ENCODE data around the gene EPYC.
"Not testable (repeated sequence)": the region's sequence is repeated elsewhere in the genome, so short reads cannot be mapped to it uniquely, and the experiment has no call there.

Gene EPYC

DNA sequence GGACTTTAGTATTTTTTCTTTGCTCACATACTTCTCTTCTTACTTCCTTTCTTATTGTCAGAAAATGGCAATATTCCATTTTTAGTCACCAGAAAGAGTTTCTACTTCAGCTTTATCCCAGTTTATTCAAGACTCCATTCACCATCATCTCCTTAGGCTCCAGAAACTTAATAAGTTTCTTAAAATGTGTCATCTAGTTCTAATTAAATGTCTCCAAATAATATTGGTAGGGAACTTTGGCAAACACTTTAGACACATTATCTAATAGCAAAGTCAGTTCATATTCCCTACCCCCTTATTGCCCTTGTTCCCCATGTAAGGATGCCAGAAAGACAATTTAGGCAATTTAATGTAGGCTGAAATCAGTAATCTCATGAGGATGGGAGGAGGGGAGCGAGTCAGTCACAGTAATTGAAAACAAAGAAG is 15.1 kb downstream of the EPYC start:
- ATAC-seq: no peak

- ATAC-seq: no peak
These were observed 17.3 kb downstream of the EPYC start for GRCh38 chr12:90987520-90987919.

GRCh38 chr12:90987101-90987500 is 17.7 kb downstream of the EPYC start:
- ATAC-seq: no peak

- ATAC-seq: not testable (repeated sequence)
These were observed 19.4 kb downstream of the EPYC start for GRCh38 chr12:90985331-90985730.

DNA sequence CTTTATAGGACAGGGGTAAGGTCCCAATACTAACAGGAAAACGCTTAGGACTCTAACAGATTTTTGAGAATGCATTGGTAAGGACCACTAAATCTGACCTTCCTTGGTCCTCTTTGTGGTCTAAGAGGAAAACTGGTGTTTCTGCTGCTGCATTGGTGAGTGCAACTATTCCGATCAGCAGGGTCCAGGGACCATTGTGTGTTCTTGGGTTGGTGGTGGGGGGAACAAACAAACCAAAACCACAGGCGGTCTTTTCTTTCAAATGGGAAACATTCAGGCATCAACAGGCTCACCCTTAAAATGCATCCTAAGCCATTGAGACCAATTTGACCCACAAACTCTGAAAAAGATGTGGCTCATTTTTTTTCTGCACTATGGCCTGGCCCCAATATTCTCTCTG is 20.7 kb downstream of the EPYC start:
- no peak for ATAC-seq

DNA sequence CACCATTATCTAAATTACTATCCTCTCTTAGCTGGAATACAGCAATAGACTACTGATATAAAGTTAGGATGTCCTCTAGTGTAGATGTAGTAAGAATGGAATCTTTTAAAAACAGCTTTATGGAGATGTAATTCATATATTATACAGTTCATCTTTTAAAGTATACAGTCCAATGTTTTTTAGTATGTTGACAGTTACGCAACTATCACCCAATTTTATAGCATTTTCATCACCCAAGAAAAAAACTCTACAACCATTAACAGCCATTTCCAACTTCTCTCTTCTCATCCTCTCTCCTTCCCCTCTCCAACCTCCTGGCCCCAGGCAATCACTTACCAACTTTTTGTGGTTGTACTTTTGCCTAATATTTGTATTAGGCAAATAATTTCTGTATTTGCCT is 22.6 kb downstream of the EPYC start:
- ATAC-seq: no peak

GRCh38 chr12:90979951-90980350 is 24.8 kb downstream of the EPYC start:
- no peak for ATAC-seq

GRCh38 chr12:90979019-90979418 is 25.8 kb downstream of the EPYC start:
- ATAC-seq: no peak

GRCh38 chr12:90978117-90978770 is 26.5 kb downstream of the EPYC start:
- ATAC-seq: no peak

DNA sequence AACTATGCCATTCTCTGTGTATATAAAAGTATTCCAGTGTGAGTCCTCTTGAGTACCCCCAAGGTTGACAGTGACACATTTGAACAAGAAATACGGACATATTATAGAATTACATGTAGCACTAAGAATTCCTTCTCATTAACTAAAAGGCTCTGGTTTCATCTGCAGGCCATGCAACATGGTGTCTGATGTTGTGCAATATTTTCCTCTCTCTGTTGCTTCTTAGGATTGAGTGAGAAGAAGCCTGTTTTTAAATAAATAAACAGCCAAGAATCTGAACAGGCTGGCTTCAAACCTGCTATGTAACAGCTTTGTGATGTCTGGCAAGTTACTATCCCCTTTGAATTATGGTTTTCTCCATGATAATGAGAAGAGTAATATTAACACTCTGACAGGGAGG is 27.5 kb downstream of the EPYC start:
- ATAC-seq: no peak

GRCh38 chr12:90974286-90974685 is 30.5 kb downstream of the EPYC start:
- no peak for ATAC-seq

DNA sequence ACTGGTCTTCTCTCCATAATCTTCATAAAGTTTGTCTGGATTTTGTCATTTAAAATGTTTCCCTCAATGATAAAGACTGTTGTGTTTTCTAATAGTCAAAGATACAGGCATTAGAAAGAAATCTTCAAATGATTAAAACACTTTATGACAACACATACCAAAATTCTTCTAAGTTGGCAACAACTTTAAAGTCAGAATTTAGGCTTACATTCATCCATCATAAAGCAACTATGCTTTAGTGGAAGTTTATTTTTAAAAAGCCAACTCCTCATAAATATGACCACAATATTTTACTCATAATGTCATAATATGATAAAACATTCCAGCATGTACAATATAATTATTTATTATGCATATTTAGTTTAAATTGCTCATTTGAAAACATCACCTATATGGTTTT is 32.5 kb downstream of the EPYC start:
- no peak for ATAC-seq

DNA sequence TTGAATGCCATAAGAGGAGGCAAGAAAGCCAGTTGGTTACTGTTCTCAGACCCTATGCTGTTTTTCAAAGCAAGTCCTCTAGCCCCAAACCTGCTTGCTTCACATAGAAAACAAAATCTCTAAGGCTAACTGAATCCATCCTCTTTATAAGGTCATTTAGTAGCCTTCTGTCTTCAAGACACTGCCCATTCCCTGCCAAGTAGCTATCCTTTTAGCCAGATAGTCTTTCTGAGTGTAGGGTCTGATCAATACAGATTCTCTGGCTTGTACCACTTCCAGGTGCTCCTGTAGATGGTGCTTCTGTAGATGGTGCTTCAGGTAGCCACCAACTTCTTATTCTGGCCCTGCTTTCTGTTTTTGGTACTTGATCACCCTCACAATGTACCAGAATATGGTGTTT is 33.9 kb downstream of the EPYC start:
- no peak for ATAC-seq

DNA sequence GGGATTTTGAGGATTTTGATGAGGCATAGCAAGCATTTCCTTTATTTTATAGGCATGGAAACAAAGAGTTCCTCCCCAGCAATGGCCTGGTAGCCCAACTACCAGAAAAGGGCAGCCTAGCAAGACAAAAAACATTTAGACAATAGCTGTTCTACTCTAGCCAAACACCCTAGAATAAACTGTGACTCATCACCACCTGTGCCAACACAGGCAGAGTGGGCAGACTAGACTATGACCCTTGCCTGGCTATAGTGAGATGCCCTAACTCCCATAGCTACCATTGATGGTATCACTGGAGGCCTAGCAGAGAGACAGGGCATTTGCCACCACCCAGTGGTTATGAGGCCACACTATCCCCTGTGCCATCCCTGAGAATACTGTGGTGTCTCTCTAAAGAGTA is 34.3 kb downstream of the EPYC start:
- ATAC-seq: no peak

- no peak for ATAC-seq
These were observed 34.9 kb downstream of the EPYC start for GRCh38 chr12:90969851-90970250.

DNA sequence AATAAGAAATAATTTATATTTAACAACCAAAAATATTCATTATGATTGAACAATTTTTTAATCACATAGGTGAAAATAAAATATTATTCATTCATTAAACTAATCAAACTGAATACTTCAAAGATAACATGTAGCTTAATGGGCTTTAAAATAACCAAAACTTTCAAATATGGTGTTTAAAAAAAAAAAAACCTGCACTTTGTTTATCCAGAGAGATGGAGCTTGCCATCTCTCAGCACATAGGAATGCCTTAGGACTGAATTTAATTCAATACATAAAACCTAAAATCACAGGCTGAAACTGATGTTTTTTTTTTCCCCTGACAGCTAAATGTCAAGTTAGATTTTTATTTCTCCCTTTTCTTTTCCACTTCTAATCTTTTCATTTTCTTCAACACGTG is 35.4 kb downstream of the EPYC start:
- no peak for ATAC-seq

DNA sequence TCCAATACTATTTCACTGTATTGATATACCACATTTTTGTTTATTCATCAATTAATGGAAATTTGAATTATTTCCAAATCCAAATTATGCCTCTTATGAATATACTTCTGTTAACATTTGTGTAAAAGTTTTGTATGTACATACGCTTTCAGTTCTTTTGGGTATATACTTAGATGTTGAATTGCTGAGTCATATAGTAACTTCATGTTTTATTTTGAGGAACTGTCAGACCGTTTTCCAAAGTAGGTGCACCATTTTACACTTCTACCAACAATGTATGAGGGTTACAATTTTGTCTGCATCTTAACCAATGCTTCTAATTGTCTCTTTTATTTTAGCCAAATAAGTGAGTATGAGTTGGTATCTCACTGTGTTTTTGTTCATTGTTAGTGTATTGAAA is 39.6 kb downstream of the EPYC start:
- no peak for ATAC-seq

DNA sequence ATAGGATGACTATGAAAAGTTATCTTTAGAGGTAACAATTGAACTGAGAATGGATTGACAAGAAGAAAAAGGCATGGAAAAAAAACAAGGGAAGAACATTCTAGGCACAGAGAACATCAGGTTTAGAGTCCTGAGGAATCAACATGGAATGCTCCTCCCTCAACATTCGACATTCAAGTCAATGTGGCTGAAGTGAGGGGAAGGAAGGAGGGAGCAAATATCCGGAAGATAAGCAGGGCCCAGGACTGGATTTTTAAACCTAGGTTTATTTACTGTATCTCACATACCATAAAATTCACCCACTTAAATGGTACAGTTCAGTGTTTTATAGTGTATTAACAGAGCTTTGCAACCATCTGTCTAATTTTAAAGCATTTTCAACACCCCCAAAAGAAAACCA is 40.2 kb downstream of the EPYC start:
- ATAC-seq: no peak

DNA sequence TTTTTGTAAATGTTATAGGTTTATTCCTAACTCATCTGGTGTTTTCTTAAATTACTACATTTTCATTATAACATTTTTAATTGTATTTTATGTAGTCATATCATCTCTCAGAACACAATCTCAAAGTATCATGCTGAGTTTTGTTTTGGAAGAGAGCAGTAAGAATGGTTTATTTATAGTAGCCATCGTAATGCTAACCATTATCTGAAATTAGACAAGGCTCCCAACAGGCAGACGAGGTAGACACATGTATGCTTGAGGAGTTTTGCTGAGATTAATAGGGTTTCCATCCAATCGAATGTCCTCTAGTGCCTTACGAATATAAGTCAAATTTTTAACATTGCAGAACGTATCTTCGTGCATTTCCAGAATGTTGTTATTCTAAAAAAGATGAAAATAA is 40.8 kb downstream of the EPYC start:
- ATAC-seq: no peak

GRCh38 chr12:90961154-90961553 is 43.6 kb downstream of the EPYC start:
- ATAC-seq: no peak

GRCh38 chr12:90959538-90960139 is 45.1 kb downstream of the EPYC start:
- ATAC-seq: no peak

- ATAC-seq: no peak
These were observed 45.7 kb downstream of the EPYC start for GRCh38 chr12:90959032-90959431.

DNA sequence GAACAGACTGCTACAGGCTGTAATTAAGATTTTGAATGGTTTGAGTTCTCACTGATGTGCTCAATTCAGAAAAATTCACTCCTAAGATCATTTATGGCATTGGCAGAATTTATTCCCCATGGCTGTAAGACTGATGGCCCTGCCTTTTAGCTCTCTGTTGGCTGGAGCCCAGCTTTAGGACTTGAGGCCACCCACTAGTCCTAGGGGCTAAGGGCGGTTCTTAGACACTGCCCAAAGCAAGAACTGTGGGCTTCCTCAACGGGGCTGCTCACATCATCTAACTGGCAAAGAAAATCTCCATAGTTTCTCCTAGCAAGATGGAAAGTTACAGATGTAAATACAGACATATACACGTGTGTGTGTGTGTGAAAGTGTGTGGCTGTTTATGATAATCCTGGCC is 46.4 kb downstream of the EPYC start:
- no peak for ATAC-seq

DNA sequence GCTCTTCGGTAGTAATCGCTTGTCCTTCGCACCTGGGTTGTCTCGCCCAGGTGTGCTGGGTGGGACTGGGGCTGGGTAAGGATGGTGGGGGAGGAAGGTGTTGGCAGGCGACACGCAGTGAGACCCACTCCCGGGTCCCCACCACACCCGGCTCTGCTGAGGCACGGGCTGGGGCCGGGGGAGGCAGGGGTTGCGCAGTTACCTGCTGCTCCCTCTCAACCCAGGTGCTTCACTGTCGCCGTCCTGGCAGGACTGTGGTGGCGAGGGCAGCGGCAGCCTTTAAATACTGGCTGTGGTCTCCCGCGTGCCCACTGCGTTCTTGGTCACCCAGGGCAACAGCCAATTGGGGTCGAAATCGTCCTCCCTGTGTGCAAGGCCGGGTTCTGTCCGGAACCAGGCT is 49.9 kb downstream of the EPYC start, which contains the start of gene CCER1:
Gene CCER1 (minus strand): TSS at position 256 of the 400 bp plus-strand sequence. CDS start 434 bp downstream, outside the sequence.
- ATAC-seq: no peak

- ATAC-seq: no peak
These were observed 50.3 kb downstream of the EPYC start for GRCh38 chr12:90954428-90954827.

All from activated CD4-positive, CD25-positive, alpha-beta regulatory T cell treated with anti-CD3 and anti-CD28 coated beads, Interleukin-2, amount 50 U/mL, for 24 hours (primary cell).